IMR-90 (cell line): Measurements from ENCODE around the gene ZNF74. TPM values are rescaled to one million over a fixed set of nuclear protein-coding genes. Genes with fewer than 3 reads are reported as not detected.

ENCODE experiments used
- ATAC-seq: fragments of 200-7000 bp; cut with Tn5 transposase; 2 replicates; pipeline ENCODE4 v1.9.1; 2020; ENCODE audit warnings: low read depth, mild to moderate bottlenecking, moderate library complexity
- BruUV-seq: library from RNA; stranded (reverse); fragments of 400-500 nt; replicated peaks from 2 replicates; lab custom pipeline; 2021; lab: Mats Ljungman, UMichigan
- CTCF ChIA-PET: fragments of 300-600 bp; formaldehyde crosslinking; extraction: SDS; loops from one replicate; lab custom pipeline; 2021; ENCODE audit warnings: antibody characterized with exemption; lab: Yijun Ruan, JAX
- POLR2A ChIA-PET: fragments of 300-600 bp; sonication (Branson Sonifier 250); formaldehyde crosslinking; loops from one replicate; lab custom pipeline; 2022; ENCODE audit warnings: antibody characterized with exemption; ENCODE audit not compliant: unreplicated experiment; lab: Charles Lee
- DNase-seq: peaks from one replicate; pipeline ENCODE4 v3.0.0; 2013
- H2AFZ ChIP-seq: replicated peaks from 2 replicates; pipeline ENCODE3; 2013; ENCODE audit warnings: low read length, mild to moderate bottlenecking; ENCODE audit not compliant: poor library complexity
- H2AK5ac ChIP-seq: 2 replicates; pipeline ENCODE4 v1.6.1; 2013; ENCODE audit warnings: low read depth, low read length, inconsistent platforms
- H2AK9ac ChIP-seq: replicated peaks from 2 replicates; pipeline ENCODE3; 2013; ENCODE audit warnings: mild to moderate bottlenecking, low read depth, low read length, moderate library complexity; ENCODE audit not compliant: poor library complexity
- H2BK120ac ChIP-seq: 2 replicates; pipeline ENCODE4 v1.6.1; 2013; ENCODE audit warnings: low read depth, low read length, inconsistent platforms
- H2BK15ac ChIP-seq: 3 replicates; pipeline ENCODE4 v1.6.1; 2013; ENCODE audit warnings: low read depth, low read length, inconsistent platforms
- H2BK20ac ChIP-seq: 2 replicates; pipeline ENCODE4 v1.6.1; 2013; ENCODE audit warnings: low read depth, mild to moderate bottlenecking, inconsistent platforms, low read length, moderate library complexity
- H2BK5ac ChIP-seq: 2 replicates; pipeline ENCODE4 v1.6.1; 2013; ENCODE audit warnings: mild to moderate bottlenecking, low read depth, low read length, inconsistent platforms; ENCODE audit not compliant: poor library complexity, severe bottlenecking
- H3K14ac ChIP-seq: replicated peaks from 2 replicates; pipeline ENCODE4 v1.6.1; 2013; ENCODE audit warnings: low read depth, low read length, inconsistent platforms
- H3K18ac ChIP-seq: 2 replicates; pipeline ENCODE4 v1.6.1; 2013; ENCODE audit warnings: low read depth, low read length, control low read depth
- H3K23ac ChIP-seq: 2 replicates; pipeline ENCODE4 v1.6.1; 2013; ENCODE audit warnings: low read depth, low read length, inconsistent platforms
- H3K27ac ChIP-seq: 2 replicates; pipeline ENCODE4 v1.5.1; 2013; ENCODE audit warnings: mild to moderate bottlenecking, control low read depth, low read length; ENCODE audit not compliant: insufficient read depth
- H3K27me3 ChIP-seq: 2 replicates; pipeline ENCODE4 v1.6.1; 2013; ENCODE audit warnings: low read length; ENCODE audit not compliant: control insufficient read depth, insufficient read depth
- H3K36me3 ChIP-seq: 2 replicates; pipeline ENCODE4 v1.6.1; 2013; ENCODE audit warnings: low read length, mixed read lengths; ENCODE audit not compliant: control insufficient read depth, insufficient read depth
- H3K4ac ChIP-seq: 2 replicates; pipeline ENCODE4 v1.6.1; 2013; ENCODE audit warnings: low read depth, low read length, inconsistent platforms
- H3K4me1 ChIP-seq: 2 replicates; pipeline ENCODE4 v1.6.1; 2013; ENCODE audit warnings: low read length, mixed read lengths; ENCODE audit not compliant: control insufficient read depth, insufficient read depth
- H3K4me2 ChIP-seq: 2 replicates; pipeline ENCODE4 v1.6.1; 2013; ENCODE audit warnings: low read depth, mild to moderate bottlenecking, control low read depth, low read length, moderate library complexity
- H3K4me3 ChIP-seq: 2 replicates; pipeline ENCODE4 v1.5.1; 2013; ENCODE audit warnings: low read depth, mild to moderate bottlenecking, control low read depth, low read length, moderate library complexity; ENCODE audit not compliant: insufficient read depth
- H3K56ac ChIP-seq: 2 replicates; pipeline ENCODE4 v1.6.1; 2013; ENCODE audit warnings: low read length, inconsistent platforms; ENCODE audit not compliant: insufficient read depth; ENCODE audit errors: extremely low read depth
- H3K79me1 ChIP-seq, 2 experiments: 2 replicates each; pipeline ENCODE4 v1.6.1; 2013; ENCODE audit warnings: low read length in 2 of 2, inconsistent platforms in 1 of 2, low read depth in 1 of 2
- H3K9ac ChIP-seq: 2 replicates; pipeline ENCODE4 v1.6.1; 2013; ENCODE audit warnings: low read depth, low read length, control low read depth
- H3K9me1 ChIP-seq: 2 replicates; pipeline ENCODE4 v1.6.1; 2013; ENCODE audit warnings: low read length, inconsistent platforms; ENCODE audit not compliant: insufficient read depth
- H3K9me3 ChIP-seq: 2 replicates; pipeline ENCODE4 v1.6.1; 2013; ENCODE audit warnings: low read length; ENCODE audit not compliant: control insufficient read depth, insufficient read depth
- H4K20me1 ChIP-seq: 2 replicates; pipeline ENCODE4 v1.6.1; 2013; ENCODE audit warnings: low read length, inconsistent platforms; ENCODE audit not compliant: insufficient read depth
- H4K5ac ChIP-seq: 2 replicates; pipeline ENCODE4 v1.6.1; 2013; ENCODE audit warnings: mild to moderate bottlenecking, low read depth, low read length, control low read depth
- H4K8ac ChIP-seq, 2 experiments: 2 replicates each; pipeline ENCODE4 v1.6.1; 2013; ENCODE audit warnings: low read depth in 2 of 2, low read length in 2 of 2, control low read depth in 1 of 2, inconsistent platforms in 1 of 2
- H4K91ac ChIP-seq: 2 replicates; pipeline ENCODE4 v1.6.1; 2013; ENCODE audit warnings: low read depth, low read length, inconsistent platforms; ENCODE audit not compliant: insufficient read depth
- BHLHE40 ChIP-seq: fragments of 150-350 bp; IDR thresholded peaks from 2 replicates; pipeline ENCODE4 v1.6.1; 2016; ENCODE audit warnings: mild to moderate bottlenecking, low read depth, low read length
- CEBPB ChIP-seq: IDR thresholded peaks from 2 replicates; pipeline ENCODE4 v1.6.1; 2012; ENCODE audit warnings: low read depth, low read length, improper control_type of control experiment
- CHD1 ChIP-seq: IDR thresholded peaks from 2 replicates; pipeline ENCODE4 v1.6.1; 2012; ENCODE audit warnings: low read depth, low read length, improper control_type of control experiment
- CTCF ChIP-seq: conservative IDR thresholded peaks from 2 replicates; pipeline ENCODE4 v1.5.1; 2012; ENCODE audit warnings: mild to moderate bottlenecking, low read depth, low read length, improper control_type of control experiment
- ELK1 ChIP-seq: fragments of 150-350 bp; IDR thresholded peaks from 2 replicates; pipeline ENCODE4 v1.6.1; 2016; ENCODE audit warnings: low read depth, mild to moderate bottlenecking, low read length, moderate library complexity, borderline replicate concordance
- FOS ChIP-seq: fragments of 150-350 bp; IDR thresholded peaks from 2 replicates; pipeline ENCODE4 v1.6.1; 2016; ENCODE audit warnings: low read depth, low read length
- MAFK ChIP-seq: IDR thresholded peaks from 2 replicates; pipeline ENCODE4 v1.6.1; 2012; ENCODE audit warnings: low read depth, low read length, improper control_type of control experiment
- MXI1 ChIP-seq: IDR thresholded peaks from 2 replicates; pipeline ENCODE4 v1.6.1; 2012; ENCODE audit warnings: low read depth, mild to moderate bottlenecking, low read length, moderate library complexity, borderline replicate concordance
- NFE2L2 ChIP-seq: fragments of 150-350 bp; IDR thresholded peaks from 2 replicates; pipeline ENCODE4 v1.6.1; 2016; ENCODE audit warnings: low read depth, mild to moderate bottlenecking, low read length
- POLR2A ChIP-seq: IDR thresholded peaks from 2 replicates; pipeline ENCODE4 v1.6.1; 2012; ENCODE audit warnings: mild to moderate bottlenecking, low read depth, low read length
- RAD21 ChIP-seq: IDR thresholded peaks from 2 replicates; pipeline ENCODE4 v1.6.1; 2012; ENCODE audit warnings: low read length, improper control_type of control experiment
- RFX5 ChIP-seq: IDR thresholded peaks from 2 replicates; pipeline ENCODE4 v1.8.0; 2012; ENCODE audit warnings: low read depth, mild to moderate bottlenecking, low read length, moderate library complexity
- SMC3 ChIP-seq: fragments of 150-350 bp; IDR thresholded peaks from 2 replicates; pipeline ENCODE4 v1.6.1; 2016; ENCODE audit warnings: low read depth, mild to moderate bottlenecking, antibody characterized with exemption, low read length, moderate library complexity
- USF2 ChIP-seq: fragments of 150-350 bp; IDR thresholded peaks from 2 replicates; pipeline ENCODE4 v1.6.1; 2017; ENCODE audit warnings: mild to moderate bottlenecking, antibody characterized with exemption, low read length, low read depth
- whole genome bisulfite sequencing, 2 experiments: methylation state at CpG; one replicate each; pipeline versions ENCODE4 v1.1.5 to v1.1.7; 2013; ENCODE audit warnings: missing lambda C conversion rate in 2 of 2; ENCODE audit not compliant: insufficient read length in 1 of 2; ENCODE audit errors: extremely low coverage in 2 of 2; 5-methylcytosine and 5-hydroxymethylcytosine counted together
- dilution Hi-C: fragments of 300-500 bp; cut with HindIII; formaldehyde crosslinking; loops from one replicate; pipeline ENCODE4 v1.14.3; 2018; ENCODE audit warnings: low sequenced_read_pairs; ENCODE audit not compliant: unreplicated experiment
- in situ Hi-C: fragments of 300-500 bp; cut with MboI; formaldehyde crosslinking; loops from 3 replicates; pipeline ENCODE4 v1.14.3; 2019; ENCODE audit warnings: low sequenced_read_pairs, inconsistent platforms, mixed read lengths
- intact Hi-C: fragments of 100-400 bp; cut with micrococcal nuclease; formaldehyde crosslinking; loops from 2 replicates; pipeline ENCODE4 v1.10.0; 2022
- polyA plus RNA-seq, 3 experiments: library from polyadenylated mRNA; depleted of rRNA; stranded (reverse); fragments of >200 nt; gene quantifications; 2 replicates each; pipeline ENCODE4 v1.2.3, GENCODE V29; 2012; ENCODE audit warnings: low replicate concordance in 1 of 3
- total RNA-seq: library from RNA; depleted of rRNA; stranded (reverse); fragments of >200 nt; gene quantifications from 2 replicates; pipeline ENCODE4 v1.2.3, GENCODE V29; 2012

Gene ZNF74
- total and polyA plus RNA-seq, 2 of the 4 experiments (the other 2 are of a cell fraction) = 7.5 to 8.4 TPM

- no peak overlapping the region for H3K4me3 ChIP-seq
- no peak for TF ChIP-seq CEBPB
- no peak for TF ChIP-seq ELK1
- TF ChIP-seq MXI1 = no peak
- TF ChIP-seq RFX5 = no peak
- TF ChIP-seq CTCF = no peak
- TF ChIP-seq RAD21 = no peak
- no peak for TF ChIP-seq SMC3
- no peak for TF ChIP-seq BHLHE40
- TF ChIP-seq FOS = no peak
- no peak for TF ChIP-seq POLR2A
- TF ChIP-seq NFE2L2 = no peak
- TF ChIP-seq USF2 = no peak
- no peak for TF ChIP-seq MAFK
- TF ChIP-seq CHD1 = no peak
These were observed 1.4 kb downstream of the ZNF74 start for GRCh38 chr22:20395181-20395906.

More at GRCh38 chr22:20395181-20395906, 1.4 kb downstream of the ZNF74 start:
- Histone ChIP-seq H3K56ac (no peak overlapping the region), H3K18ac (no peak overlapping the region), H3K14ac (peak overlapping the region; percentile 64), H3K4me2 (peak overlapping the region; percentile 80; the same call in 1 of the 2 replicates), H3K23ac (peak overlapping the region; percentile 24; the same call in 1 of the 2 replicates), H2BK20ac (no peak overlapping the region), H2BK15ac (no peak overlapping the region; the same call in 2 of the 3 replicates), H3K27ac (no peak overlapping the region), H3K36me3 (peaks cover 3% of the 10 kb centered on the region; the same call in 1 of the 2 replicates), H2AK9ac (peak overlapping the region; percentile 80), H2BK5ac (no peak overlapping the region), H3K27me3 (no peaks in the 10 kb centered on the region), H3K9me3 (no peaks in the 10 kb centered on the region), H3K4me1 (peaks cover 14% of the 10 kb centered on the region), H2AFZ (no peak overlapping the region), H2AK5ac (peak overlapping the region; percentile 77), H4K91ac (no peak overlapping the region), H3K9ac (no peak overlapping the region; the same call in 1 of the 2 replicates), H2BK120ac (no peak overlapping the region), H4K20me1 (peaks cover 13% of the 10 kb centered on the region), H3K79me1 (peaks cover 28 to 44% of the 10 kb centered on the region in 2 experiments), H4K8ac (no peak overlapping the region; a peak in 1 of 4 replicates), H3K4ac (peak overlapping the region; percentile 59; the same call in 1 of the 2 replicates), H4K5ac (no peak overlapping the region), H3K9me1 (peaks cover 30% of the 10 kb centered on the region)
- dilution Hi-C loops = no loop called here
- WGBS, 2 experiments = 94% methylated on average over 8 of the region's 20 CpGs; no CpG with 5 or more reads in 1 of the 2 experiments
- ChIA-PET POLR2A (interaction anchor here (0.6 kb wide), 1 partner anchor 1303 kb away, joined by 3 read pairs; no protein-coding TSS in a partner anchor), CTCF (interaction anchor here (0.8 kb wide), 1 partner anchor 15 kb away, joined by 3 read pairs; no protein-coding TSS in a partner anchor)
- in situ Hi-C loops = loop anchor here (10.0 kb wide), 1 partner anchor 59 kb away; no protein-coding TSS in a partner anchor
- BruUV-seq = no TSS peak
- DNase-seq = no peak
- intact Hi-C loops = loop anchor here (2.0 kb wide), 1 partner anchor 75 kb away; the partner anchor contains the start of gene DGCR6L
- no peak for ATAC-seq
